HepG2 (cell line): Measurements from ENCODE around the gene ZFP92. TPM values are rescaled to one million over a fixed set of nuclear protein-coding genes. Genes with fewer than 3 reads are reported as not detected.

ENCODE experiments used
- ATAC-seq: fragments of 200-7000 bp; cut with Tn5 transposase; 3 replicates; pipeline ENCODE4 v1.9.1; 2020; ENCODE audit warnings: mild to moderate bottlenecking, moderate library complexity
- BruUV-seq: library from RNA; stranded (reverse); fragments of 400-500 nt; replicated peaks from 2 replicates; lab custom pipeline; 2021; lab: Mats Ljungman, UMichigan
- CTCF ChIA-PET: fragments of 300-600 bp; formaldehyde crosslinking; extraction: SDS; loops from one replicate; lab custom pipeline; 2021; ENCODE audit warnings: low total read pairs, inconsistent platforms, low intra/inter-chr PET ratio; lab: Yijun Ruan, JAX
- POLR2A ChIA-PET: fragments of 350-600 bp; sonication (Branson Sonifier 250); formaldehyde crosslinking; loops from one replicate; lab custom pipeline; 2020; ENCODE audit warnings: antibody characterized with exemption, inconsistent platforms; lab: Yijun Ruan, JAX
- DNase-seq: peaks from one replicate; pipeline ENCODE4 v3.0.0-alpha.2; 2015; ENCODE audit warnings: low spot score
- FAIRE-seq: peaks from 3 replicates; lab custom pipeline; 2011; peaks lifted over from hg19 to GRCh38; lab: Jason Lieb, UNC
- H2AFZ ChIP-seq: one replicate; pipeline ENCODE4 v1.6.1; 2011; ENCODE audit warnings: low read length, inconsistent platforms
- H3K27ac ChIP-seq: fragments of 300-600 bp; 3 replicates; pipeline ENCODE4 v1.8.0; 2011; ENCODE audit warnings: mixed run types, mild to moderate bottlenecking, mixed read lengths, low read length, inconsistent platforms; ENCODE audit not compliant: insufficient read depth; ENCODE audit errors: extremely low read length
- H3K27me3 ChIP-seq, 2 experiments: fragments of 200-600 bp in 1 of 2; 2 replicates in 1 of 2; 3 replicates in 1 of 2; pipeline versions ENCODE4 v1.6.0 to v1.8.0; 2011; ENCODE audit warnings: low read length in 2 of 2, mild to moderate bottlenecking in 2 of 2, moderate library complexity in 2 of 2, inconsistent platforms in 1 of 2; ENCODE audit not compliant: insufficient read depth in 2 of 2, control insufficient read depth in 1 of 2
- H3K36me3 ChIP-seq, 2 experiments: fragments of 200-600 bp in 1 of 2; replicated peaks in 1 of 2; 2 replicates in 1 of 2; 3 replicates in 1 of 2; pipeline versions ENCODE4 v1.5.1 to v1.8.0; 2011; ENCODE audit warnings: low read length in 2 of 2, inconsistent platforms in 1 of 2; ENCODE audit not compliant: insufficient read depth in 2 of 2, control insufficient read depth in 1 of 2
- H3K4me1 ChIP-seq: 2 replicates; pipeline ENCODE4 v1.5.1; 2012; ENCODE audit warnings: low read length, inconsistent platforms; ENCODE audit not compliant: insufficient read depth
- H3K4me2 ChIP-seq: 2 replicates; pipeline ENCODE4 v1.6.0; 2011; ENCODE audit warnings: low read depth, low read length, inconsistent platforms
- H3K4me3 ChIP-seq, 3 experiments: fragments of 200-600 bp in 1 of 3; sonication (generic), shearing (Covaris generic) in 1 of 3; replicated peaks in 1 of 3; 2 replicates each; pipeline ENCODE4 v1.5.1; 2011 to 2016; ENCODE audit warnings: low read length in 3 of 3, inconsistent platforms in 2 of 3, low read depth in 2 of 3, mild to moderate bottlenecking in 2 of 3, control low read depth in 1 of 3, mixed read lengths in 1 of 3; ENCODE audit not compliant: insufficient read depth in 1 of 3
- H3K79me2 ChIP-seq: one replicate; pipeline ENCODE4 v1.6.1; 2011; ENCODE audit warnings: low read length, inconsistent platforms; ENCODE audit not compliant: insufficient read depth
- H3K9ac ChIP-seq: 2 replicates; pipeline ENCODE4 v1.6.0; 2011; ENCODE audit warnings: mild to moderate bottlenecking, low read depth, low read length, inconsistent platforms; ENCODE audit not compliant: insufficient read depth
- H3K9me3 ChIP-seq: 2 replicates; pipeline ENCODE4 v1.5.1; 2012; ENCODE audit warnings: mild to moderate bottlenecking, low read length
- H4K20me1 ChIP-seq: 2 replicates; pipeline ENCODE4 v1.6.0; 2011; ENCODE audit warnings: inconsistent platforms, mild to moderate bottlenecking, low read length, moderate library complexity; ENCODE audit not compliant: insufficient read depth
- BHLHE40 ChIP-seq: IDR thresholded peaks from 2 replicates; pipeline ENCODE4 v1.6.1; 2011; ENCODE audit warnings: low read length, improper control_type of control experiment
- ELF3 ChIP-seq: IDR thresholded peaks from 2 replicates; pipeline ENCODE4 v1.6.1; 2016; ENCODE audit warnings: missing genetic modification reagents, missing compliant biosample characterization
- FUBP1 ChIP-seq: sonication (generic); formaldehyde crosslinking; IDR thresholded peaks from 2 replicates; pipeline ENCODE4 v1.5.1; 2020; ENCODE audit warnings: missing genetic modification reagents, mild to moderate bottlenecking, borderline replicate concordance
- GLI4 ChIP-seq: sonication (generic); formaldehyde crosslinking; IDR thresholded peaks from 2 replicates; pipeline ENCODE4 v1.5.1; 2020; ENCODE audit warnings: missing genetic modification reagents, mild to moderate bottlenecking, moderate library complexity, borderline replicate concordance
- KDM4B ChIP-seq: sonication (generic); formaldehyde crosslinking; IDR thresholded peaks from 2 replicates; pipeline ENCODE4 v1.4.0; 2020; ENCODE audit warnings: missing genetic modification reagents
- KLF13 ChIP-seq: sonication (generic); formaldehyde crosslinking; IDR thresholded peaks from 2 replicates; pipeline ENCODE4 v1.4.0; 2020; ENCODE audit warnings: mild to moderate bottlenecking, missing genetic modification reagents
- RAD51 ChIP-seq: fragments of 450-650 bp; IDR thresholded peaks from 2 replicates; pipeline ENCODE4 v1.6.1; 2016; ENCODE audit warnings: borderline replicate concordance
- RXRA ChIP-seq: sonication (generic); formaldehyde crosslinking; IDR thresholded peaks from 2 replicates; pipeline ENCODE4 v1.5.1; 2020; ENCODE audit warnings: missing genetic modification reagents
- ZNF142 ChIP-seq: sonication (generic); formaldehyde crosslinking; IDR thresholded peaks from 2 replicates; pipeline ENCODE4 v1.4.0; 2020; ENCODE audit warnings: missing genetic modification reagents
- ZNF24 ChIP-seq: fragments of 450-650 bp; IDR thresholded peaks from 2 replicates; pipeline ENCODE4 v1.6.1; 2017; ENCODE audit warnings: antibody characterized with exemption, mild to moderate bottlenecking
- ZNF282 ChIP-seq: fragments of 450-650 bp; IDR thresholded peaks from 2 replicates; pipeline ENCODE4 v1.6.1; 2018; ENCODE audit not compliant: partially characterized antibody
- ZNF510 ChIP-seq: sonication (generic); formaldehyde crosslinking; IDR thresholded peaks from 2 replicates; pipeline ENCODE4 v1.4.0; 2020; ENCODE audit warnings: low read depth, mild to moderate bottlenecking, missing genetic modification reagents
- ZNF780A ChIP-seq: sonication (generic); formaldehyde crosslinking; IDR thresholded peaks from 2 replicates; pipeline ENCODE4 v1.8.0; 2022; ENCODE audit warnings: mild to moderate bottlenecking, missing genetic modification reagents, moderate library complexity
- WGBS: methylation state at CpG from one replicate; pipeline ENCODE4 v1.1.6; 2017; ENCODE audit warnings: low lambda C conversion rate; 5-methylcytosine and 5-hydroxymethylcytosine counted together
- in situ Hi-C: cut with HindIII; loops from 2 replicates; pipeline ENCODE4 v1.10.0; 2017; ENCODE audit warnings: low pct_unique_long_range_greater_than_20kb; ENCODE audit not compliant: extremely low pct_ligation_motif_present
- intact Hi-C: fragments of 100-400 bp; cut with micrococcal nuclease; formaldehyde crosslinking; loops from one replicate; pipeline ENCODE4 v1.10.0; 2022; ENCODE audit not compliant: unreplicated experiment
- polyA plus RNA-seq, 8 experiments: library from polyadenylated mRNA; depleted of rRNA in 3 of 8; stranded (reverse) in 7 of 8; unstranded in 1 of 8; fragments of >200 nt; fragmentation: Illumina TruSeq in 4 of 8; extraction: Trizol in 4 of 8; gene quantifications; 2 replicates each; pipeline versions ENCODE4 v1.2.1 to v1.2.3, GENCODE V29; 2011 to 2016; ENCODE audit warnings: low read depth in 4 of 8, missing spikeins in 1 of 8, mixed read lengths in 1 of 8; ENCODE audit not compliant: insufficient read depth in 1 of 8
- total RNA-seq, 5 experiments: library from RNA; depleted of rRNA; stranded (reverse); fragments of >200 nt; fragmentation: Illumina TruSeq; extraction: Trizol; gene quantifications; 2 replicates each; pipeline ENCODE4 v1.2.3, GENCODE V29; 2016; ENCODE audit warnings: low read depth in 1 of 5
- TF ChIP-seq, protein P1 (sequence below): IDR thresholded peaks from 2 replicates; pipeline ENCODE4 v1.6.1; 2016; ENCODE audit warnings: control low read depth

ZFP92 gene
- total and polyA plus RNA-seq, 2 of the 13 experiments (the other 11 are each of a cell fraction or from before 2014, with no cell fraction given), result 0.02 TPM; not detected in 1

DNA sequence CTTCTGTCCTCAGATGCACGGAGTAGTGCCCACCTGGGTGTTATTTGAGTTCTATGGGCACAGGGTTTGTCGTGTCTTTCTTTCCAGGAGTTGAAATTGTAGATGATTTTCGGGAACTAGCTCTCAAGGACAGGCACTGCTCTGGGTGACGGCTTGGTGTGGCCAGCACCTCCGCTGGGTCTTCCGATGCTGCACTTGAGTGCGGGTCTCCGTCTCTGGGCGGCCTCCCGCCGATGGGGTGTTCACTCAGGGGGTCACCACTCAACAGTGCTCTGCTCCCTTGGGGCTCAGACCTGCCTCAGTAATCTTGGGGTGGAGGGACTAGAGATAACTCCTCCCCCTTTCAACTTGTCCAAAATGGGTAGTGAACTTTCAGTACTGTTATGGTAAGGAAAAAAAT is 2.5 kb downstream of the ZFP92 start:
- BruUV-seq, result no TSS peak
- no peaks in the 10 kb centered on the region for H4K20me1 ChIP-seq
- no peak for DNase-seq
- H3K9ac ChIP-seq, result no peak overlapping the region
- no peaks in the 10 kb centered on the region for H3K9me3 ChIP-seq
- H3K4me3 ChIP-seq, result no peak overlapping the region
- H3K27me3 ChIP-seq, result peaks cover 2 to 12% of the 10 kb centered on the region in 2 experiments; a peak in 2 of 5 replicates
- POLR2A ChIA-PET, result no interaction called here
- FAIRE-seq, result no peak
- H3K4me1 ChIP-seq, result peaks cover 35% of the 10 kb centered on the region
- intact Hi-C loops, result no loop called here
- TF ChIP-seq KLF13 (CRISPR knock-in tag) (no peak), RXRA (CRISPR knock-in tag) (no peak), KDM4B (no peak), ZNF780A (CRISPR knock-in tag) (no peak), RAD51 (no peak), GLI4 (CRISPR knock-in tag) (no peak), ZNF24 (no peak), FUBP1 (CRISPR knock-in tag) (no peak), ELF3 (no peak), ZNF282 (no peak), BHLHE40 (no peak), ZNF142 (CRISPR knock-in tag) (no peak), ZNF510 (CRISPR knock-in tag) (no peak)
- TF ChIP-seq, protein P1, sequence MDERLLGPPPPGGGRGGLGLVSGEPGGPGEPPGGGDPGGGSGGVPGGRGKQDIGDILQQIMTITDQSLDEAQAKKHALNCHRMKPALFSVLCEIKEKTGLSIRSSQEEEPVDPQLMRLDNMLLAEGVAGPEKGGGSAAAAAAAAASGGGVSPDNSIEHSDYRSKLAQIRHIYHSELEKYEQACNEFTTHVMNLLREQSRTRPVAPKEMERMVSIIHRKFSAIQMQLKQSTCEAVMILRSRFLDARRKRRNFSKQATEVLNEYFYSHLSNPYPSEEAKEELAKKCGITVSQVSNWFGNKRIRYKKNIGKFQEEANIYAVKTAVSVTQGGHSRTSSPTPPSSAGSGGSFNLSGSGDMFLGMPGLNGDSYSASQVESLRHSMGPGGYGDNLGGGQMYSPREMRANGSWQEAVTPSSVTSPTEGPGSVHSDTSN (CRISPR knock-in tag), result no peak
- ATAC-seq, result no peak
- no peak overlapping the region for H3K27ac ChIP-seq
- H3K79me2 ChIP-seq, result no peaks in the 10 kb centered on the region
- 42% methylated on average over 2 of the region's 11 CpGs for WGBS
- CTCF ChIA-PET, result no interaction called here
- in situ Hi-C loops, result loop anchor here (10.0 kb wide), 1 partner anchor 379 kb away; no protein-coding TSS in a partner anchor
- H2AFZ ChIP-seq, result no peak overlapping the region
- H3K4me2 ChIP-seq, result no peak overlapping the region
- no peaks in the 10 kb centered on the region for H3K36me3 ChIP-seq
